ENCODE results near the gene GCSAM. TPM values are rescaled to one million over a fixed set of nuclear protein-coding genes. Genes with fewer than 3 reads are reported as not detected.

The GCSAM gene
- total RNA-seq (2014; rRNA removed; shearing (Covaris generic)) = not detected in 2 replicates

GRCh38 chr3:112132975-112133448, at the start of gene GCSAM:
GCSAM (minus strand) TSS chr3:112133248; CDS start chr3:112133120, 128 bp downstream.
- Histone ChIP-seq H3K27me3 (ENCODE audit: control insufficient read depth, insufficient read depth, low read length) (no peaks in the 10 kb centered on the region), H3K4me3 (ENCODE audit: insufficient read depth, low read depth, low read length) (no peak within 1 kb of the TSS), H3K36me3 (replicated peaks; ENCODE audit: control insufficient read depth, insufficient read depth, low read length) (no peaks in the 10 kb centered on the region)
- DNase-seq = no peak

- Histone ChIP-seq H3K4me3 (ENCODE audit: insufficient read depth, low read depth, low read length) (no peak overlapping the region), H3K36me3 (replicated peaks; ENCODE audit: control insufficient read depth, insufficient read depth, low read length) (no peaks in the 10 kb centered on the region), H3K27me3 (ENCODE audit: control insufficient read depth, insufficient read depth, low read length) (no peaks in the 10 kb centered on the region)
- DNase-seq = no peak
These were observed 42.6 kb upstream of the GCSAM start for GRCh38 chr3:112175646-112176045.

GRCh38 chr3:112175037-112175436, 42.0 kb upstream of the GCSAM start:
- Histone ChIP-seq H3K4me3 (ENCODE audit: insufficient read depth, low read depth, low read length) (no peak overlapping the region), H3K36me3 (replicated peaks; ENCODE audit: control insufficient read depth, insufficient read depth, low read length) (no peaks in the 10 kb centered on the region), H3K27me3 (ENCODE audit: control insufficient read depth, insufficient read depth, low read length) (no peaks in the 10 kb centered on the region)
- no peak for DNase-seq

GRCh38 chr3:112171144-112171543, 38.1 kb upstream of the GCSAM start:
- Histone ChIP-seq H3K4me3 (ENCODE audit: insufficient read depth, low read depth, low read length) (no peak overlapping the region), H3K27me3 (ENCODE audit: control insufficient read depth, insufficient read depth, low read length) (no peaks in the 10 kb centered on the region), H3K36me3 (replicated peaks; ENCODE audit: control insufficient read depth, insufficient read depth, low read length) (no peaks in the 10 kb centered on the region)

GRCh38 chr3:112170046-112170445, 37.0 kb upstream of the GCSAM start:
- no peak for DNase-seq
- H3K4me3 ChIP-seq (ENCODE audit: insufficient read depth, low read depth, low read length) = no peak overlapping the region
- H3K36me3 ChIP-seq (replicated peaks; ENCODE audit: control insufficient read depth, insufficient read depth, low read length) = no peaks in the 10 kb centered on the region
- no peaks in the 10 kb centered on the region for H3K27me3 ChIP-seq (ENCODE audit: control insufficient read depth, insufficient read depth, low read length)

More at GRCh38 chr3:112171144-112171543, 38.1 kb upstream of the GCSAM start:
- no peak for DNase-seq

- H3K27me3 ChIP-seq (ENCODE audit: control insufficient read depth, insufficient read depth, low read length) = no peaks in the 10 kb centered on the region
- H3K36me3 ChIP-seq (replicated peaks; ENCODE audit: control insufficient read depth, insufficient read depth, low read length) = no peaks in the 10 kb centered on the region
- no peak for DNase-seq
- no peak overlapping the region for H3K4me3 ChIP-seq (ENCODE audit: insufficient read depth, low read depth, low read length)
These were observed 34.7 kb upstream of the GCSAM start for GRCh38 chr3:112167758-112168157.

GRCh38 chr3:112149136-112149535, 16.1 kb upstream of the GCSAM start:
- no peak for DNase-seq
- no peaks in the 10 kb centered on the region for H3K27me3 ChIP-seq (ENCODE audit: control insufficient read depth, insufficient read depth, low read length)
- H3K36me3 ChIP-seq (replicated peaks; ENCODE audit: control insufficient read depth, insufficient read depth, low read length) = no peaks in the 10 kb centered on the region; the same call in 1 of the 2 replicates
- H3K4me3 ChIP-seq (ENCODE audit: insufficient read depth, low read depth, low read length) = no peak overlapping the region

GRCh38 chr3:112143689-112144088, 10.6 kb upstream of the GCSAM start:
- Histone ChIP-seq H3K4me3 (ENCODE audit: insufficient read depth, low read depth, low read length) (no peak overlapping the region), H3K27me3 (ENCODE audit: control insufficient read depth, insufficient read depth, low read length) (no peaks in the 10 kb centered on the region), H3K36me3 (replicated peaks; ENCODE audit: control insufficient read depth, insufficient read depth, low read length) (no peaks in the 10 kb centered on the region)
- DNase-seq = no peak

GRCh38 chr3:112143251-112143650, 10.2 kb upstream of the GCSAM start:
- Histone ChIP-seq H3K4me3 (ENCODE audit: insufficient read depth, low read depth, low read length) (no peak overlapping the region), H3K36me3 (replicated peaks; ENCODE audit: control insufficient read depth, insufficient read depth, low read length) (no peaks in the 10 kb centered on the region), H3K27me3 (ENCODE audit: control insufficient read depth, insufficient read depth, low read length) (no peaks in the 10 kb centered on the region)
- DNase-seq = no peak

GRCh38 chr3:112141293-112141692, 8.2 kb upstream of the GCSAM start:
- no peak overlapping the region for H3K4me3 ChIP-seq (ENCODE audit: insufficient read depth, low read depth, low read length)
- no peak for DNase-seq
- H3K27me3 ChIP-seq (ENCODE audit: control insufficient read depth, insufficient read depth, low read length) = no peaks in the 10 kb centered on the region
- no peaks in the 10 kb centered on the region for H3K36me3 ChIP-seq (replicated peaks; ENCODE audit: control insufficient read depth, insufficient read depth, low read length)

- H3K36me3 ChIP-seq (replicated peaks; ENCODE audit: control insufficient read depth, insufficient read depth, low read length) = no peaks in the 10 kb centered on the region
- no peak overlapping the region for H3K4me3 ChIP-seq (ENCODE audit: insufficient read depth, low read depth, low read length)
- DNase-seq = no peak
- no peaks in the 10 kb centered on the region for H3K27me3 ChIP-seq (ENCODE audit: control insufficient read depth, insufficient read depth, low read length)
These were observed 7.5 kb upstream of the GCSAM start for GRCh38 chr3:112140584-112140983.

- DNase-seq = no peak
- no peaks in the 10 kb centered on the region for H3K27me3 ChIP-seq (ENCODE audit: control insufficient read depth, insufficient read depth, low read length)
- H3K4me3 ChIP-seq (ENCODE audit: insufficient read depth, low read depth, low read length) = no peak overlapping the region
- H3K36me3 ChIP-seq (replicated peaks; ENCODE audit: control insufficient read depth, insufficient read depth, low read length) = no peaks in the 10 kb centered on the region
These were observed 5.3 kb upstream of the GCSAM start for GRCh38 chr3:112138219-112138969.

GRCh38 chr3:112137781-112138180, 4.7 kb upstream of the GCSAM start:
- no peak for DNase-seq
- H3K36me3 ChIP-seq (replicated peaks; ENCODE audit: control insufficient read depth, insufficient read depth, low read length) = no peaks in the 10 kb centered on the region
- H3K4me3 ChIP-seq (ENCODE audit: insufficient read depth, low read depth, low read length) = no peak overlapping the region
- H3K27me3 ChIP-seq (ENCODE audit: control insufficient read depth, insufficient read depth, low read length) = no peaks in the 10 kb centered on the region

- Histone ChIP-seq H3K4me3 (ENCODE audit: insufficient read depth, low read depth, low read length) (no peak overlapping the region), H3K36me3 (replicated peaks; ENCODE audit: control insufficient read depth, insufficient read depth, low read length) (no peaks in the 10 kb centered on the region), H3K27me3 (ENCODE audit: control insufficient read depth, insufficient read depth, low read length) (no peaks in the 10 kb centered on the region)
- DNase-seq = peak; percentile 27
These were observed 4.1 kb upstream of the GCSAM start for GRCh38 chr3:112136959-112137693.

- no peak for DNase-seq
- Histone ChIP-seq H3K27me3 (ENCODE audit: control insufficient read depth, insufficient read depth, low read length) (no peaks in the 10 kb centered on the region), H3K4me3 (ENCODE audit: insufficient read depth, low read depth, low read length) (no peak overlapping the region), H3K36me3 (replicated peaks; ENCODE audit: control insufficient read depth, insufficient read depth, low read length) (no peaks in the 10 kb centered on the region)
These were observed 3.0 kb upstream of the GCSAM start for GRCh38 chr3:112136046-112136445.

All from H7 (cell line).